GM06990 (cell line): ENCODE measurements around the gene ROR2.

Experiments used
- DNase-seq: peaks from one replicate; pipeline ENCODE4 v3.0.0-alpha.2; 2011; ENCODE audit not compliant: insufficient read length; ENCODE audit errors: extremely low read depth
- H3K27me3 ChIP-seq: replicated peaks from 2 replicates; pipeline ENCODE4 v1.6.0; 2011; ENCODE audit warnings: low read length; ENCODE audit not compliant: control insufficient read depth, insufficient read depth
- H3K36me3 ChIP-seq: 2 replicates; pipeline ENCODE4 v1.5.1; 2011; ENCODE audit warnings: low read length; ENCODE audit not compliant: control insufficient read depth, insufficient read depth
- H3K4me3 ChIP-seq: replicated peaks from 2 replicates; pipeline ENCODE4 v1.5.1; 2011; ENCODE audit warnings: low read depth, mild to moderate bottlenecking, control low read depth, low read length
- TF ChIP-seq, protein P1 (sequence below): IDR thresholded peaks from 2 replicates; pipeline ENCODE4 v1.5.1; 2011; ENCODE audit warnings: low read length, control low read depth, mild to moderate bottlenecking, inconsistent platforms; ENCODE audit not compliant: insufficient read depth, poor library complexity, severe bottlenecking

ROR2 gene

DNA sequence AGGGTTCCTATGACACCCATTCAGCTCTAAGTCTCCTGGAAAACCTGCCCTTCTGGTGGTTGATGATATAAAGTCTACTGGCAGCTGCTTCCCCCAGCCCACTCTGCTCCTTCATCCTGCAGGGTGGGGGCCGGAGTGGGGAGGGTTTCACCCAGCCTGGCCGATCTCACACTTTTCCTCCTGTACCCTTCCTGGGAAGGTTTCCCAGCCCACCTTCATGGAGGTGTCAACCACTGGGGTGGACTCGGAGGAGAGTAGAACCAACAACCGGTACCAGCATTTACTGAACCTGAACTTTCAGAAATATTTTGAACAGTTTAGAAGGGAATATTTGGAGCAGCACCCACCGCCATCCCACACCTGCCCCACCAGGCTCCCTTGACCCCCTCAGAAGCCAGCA, 30.4 kb downstream of the ROR2 start:
- Histone ChIP-seq H3K27me3 (no peaks in the 10 kb centered on the region; the same call in none of the 2 replicates), H3K36me3 (no peaks in the 10 kb centered on the region), H3K4me3 (no peak overlapping the region)
- DNase-seq, result no peak
- TF ChIP-seq, protein P1, sequence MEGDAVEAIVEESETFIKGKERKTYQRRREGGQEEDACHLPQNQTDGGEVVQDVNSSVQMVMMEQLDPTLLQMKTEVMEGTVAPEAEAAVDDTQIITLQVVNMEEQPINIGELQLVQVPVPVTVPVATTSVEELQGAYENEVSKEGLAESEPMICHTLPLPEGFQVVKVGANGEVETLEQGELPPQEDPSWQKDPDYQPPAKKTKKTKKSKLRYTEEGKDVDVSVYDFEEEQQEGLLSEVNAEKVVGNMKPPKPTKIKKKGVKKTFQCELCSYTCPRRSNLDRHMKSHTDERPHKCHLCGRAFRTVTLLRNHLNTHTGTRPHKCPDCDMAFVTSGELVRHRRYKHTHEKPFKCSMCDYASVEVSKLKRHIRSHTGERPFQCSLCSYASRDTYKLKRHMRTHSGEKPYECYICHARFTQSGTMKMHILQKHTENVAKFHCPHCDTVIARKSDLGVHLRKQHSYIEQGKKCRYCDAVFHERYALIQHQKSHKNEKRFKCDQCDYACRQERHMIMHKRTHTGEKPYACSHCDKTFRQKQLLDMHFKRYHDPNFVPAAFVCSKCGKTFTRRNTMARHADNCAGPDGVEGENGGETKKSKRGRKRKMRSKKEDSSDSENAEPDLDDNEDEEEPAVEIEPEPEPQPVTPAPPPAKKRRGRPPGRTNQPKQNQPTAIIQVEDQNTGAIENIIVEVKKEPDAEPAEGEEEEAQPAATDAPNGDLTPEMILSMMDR, result no peak

DNA sequence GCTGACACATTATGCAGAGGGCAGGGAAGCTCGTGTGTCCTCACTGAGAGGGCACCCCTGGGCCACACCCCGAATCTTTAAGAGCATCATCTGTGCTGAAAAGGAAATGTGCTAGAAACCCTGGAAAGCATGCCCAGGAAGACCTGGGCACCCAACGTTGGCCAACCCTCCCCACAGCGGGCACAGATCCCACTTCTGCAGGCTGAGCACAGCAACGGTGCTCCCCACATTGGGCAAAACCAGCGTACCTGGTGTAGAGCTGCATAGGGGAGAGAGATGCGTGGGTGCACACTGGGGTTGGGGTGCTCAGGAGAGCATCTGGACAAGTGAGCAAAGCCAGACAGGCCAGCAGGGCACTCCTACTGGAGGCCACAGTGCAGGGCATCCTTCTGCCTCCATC, 32.6 kb downstream of the ROR2 start:
- TF ChIP-seq, protein P1, result no peak
- no peak for DNase-seq
- H3K27me3 ChIP-seq, result no peaks in the 10 kb centered on the region; the same call in 1 of the 2 replicates
- no peaks in the 10 kb centered on the region for H3K36me3 ChIP-seq
- no peak overlapping the region for H3K4me3 ChIP-seq

DNA sequence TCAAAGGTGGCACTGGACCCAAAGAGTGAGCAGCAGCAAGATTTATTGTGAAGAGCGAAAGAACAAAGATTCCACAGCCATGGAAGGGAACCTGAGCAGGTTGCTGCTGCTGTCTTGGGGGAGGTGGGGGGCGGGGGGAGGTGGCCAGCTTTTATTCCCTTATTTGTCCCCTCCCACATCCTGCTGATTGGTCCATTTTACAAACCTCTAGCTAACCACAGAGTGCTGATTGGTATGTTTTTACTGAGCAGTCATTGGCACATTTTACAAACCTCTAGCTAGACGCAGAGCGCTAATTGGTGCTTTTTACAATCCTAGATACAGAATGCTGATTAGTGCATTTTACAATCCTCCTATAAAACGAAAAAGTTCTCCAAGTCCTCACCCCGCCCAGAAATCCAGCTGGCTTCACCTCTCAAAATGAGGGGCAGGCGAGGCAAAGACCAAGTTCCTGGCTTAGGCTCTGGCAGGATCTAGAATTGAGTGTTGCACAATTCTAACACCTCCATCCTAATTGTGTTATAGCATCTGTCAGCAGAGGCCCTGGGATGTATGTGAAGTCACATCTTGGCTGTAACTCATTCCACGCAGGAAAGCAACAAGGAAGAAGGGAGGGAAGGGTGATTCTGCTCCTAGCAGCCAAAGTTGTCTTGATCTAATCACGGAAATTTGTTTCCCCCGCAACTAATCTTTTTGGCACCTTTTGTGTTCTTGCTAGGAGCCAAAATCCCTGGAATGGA, 34.3 kb downstream of the ROR2 start:
- Histone ChIP-seq H3K36me3 (no peaks in the 10 kb centered on the region), H3K4me3 (no peak overlapping the region), H3K27me3 (no peaks in the 10 kb centered on the region; the same call in 1 of the 2 replicates)
- TF ChIP-seq, protein P1, result no peak
- no peak for DNase-seq

DNA sequence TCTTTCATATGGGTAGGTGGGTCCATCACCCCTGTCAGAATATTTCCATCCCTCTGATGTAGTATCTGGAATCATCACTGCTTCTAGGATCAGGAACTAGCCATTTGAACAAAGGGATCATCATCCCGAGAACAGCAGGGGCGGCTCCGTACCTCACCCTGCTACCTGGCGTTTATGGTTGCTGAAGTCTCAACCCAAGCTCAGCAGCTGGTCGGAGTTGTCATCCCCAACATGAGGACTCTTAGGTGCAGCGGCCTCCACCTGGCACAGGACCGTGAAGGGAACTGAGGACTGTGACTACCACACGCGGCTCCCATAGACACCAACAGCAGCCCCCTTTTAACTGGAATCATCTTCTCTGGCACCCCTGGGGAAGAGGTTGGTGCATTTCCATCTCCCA, 35.1 kb downstream of the ROR2 start:
- TF ChIP-seq, protein P1, result no peak
- no peaks in the 10 kb centered on the region for H3K36me3 ChIP-seq
- H3K27me3 ChIP-seq, result no peaks in the 10 kb centered on the region
- DNase-seq, result no peak
- no peak overlapping the region for H3K4me3 ChIP-seq

DNA sequence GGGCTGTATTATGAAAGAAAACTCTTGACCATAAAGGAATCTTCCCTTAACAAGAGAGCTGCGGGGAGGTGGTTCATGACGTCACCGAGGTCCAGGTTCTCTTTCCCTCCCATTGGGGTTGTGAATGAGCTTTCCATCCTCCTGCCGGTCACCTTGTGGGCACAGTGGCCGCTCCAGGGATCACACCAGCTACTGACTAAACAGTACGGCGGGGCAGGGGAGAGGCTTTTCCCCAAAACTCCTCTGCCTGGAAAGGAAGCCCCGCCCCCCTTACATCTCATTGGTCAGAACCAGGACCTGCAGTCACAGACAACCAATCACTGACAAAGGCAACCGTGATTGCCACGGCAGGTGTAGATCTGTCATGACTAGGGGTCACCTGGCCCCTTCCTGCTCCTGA, 35.6 kb downstream of the ROR2 start:
- TF ChIP-seq, protein P1, result no peak
- no peak for DNase-seq
- Histone ChIP-seq H3K27me3 (no peaks in the 10 kb centered on the region), H3K36me3 (no peaks in the 10 kb centered on the region), H3K4me3 (no peak overlapping the region)
